ENCODE results near the gene MMP25. TPM values are rescaled to one million over a fixed set of nuclear protein-coding genes. Genes with fewer than 3 reads are reported as not detected.
A peak's percentile ranks its signal among the peaks of the same experiment; 100 is the strongest.

MMP25 gene
- total and polyA plus RNA-seq, 9 of the 15 experiments (the other 6 are each of a cell fraction or from before 2014, with no cell fraction given), result 0.03 to 0.04 TPM; not detected in 7

DNA sequence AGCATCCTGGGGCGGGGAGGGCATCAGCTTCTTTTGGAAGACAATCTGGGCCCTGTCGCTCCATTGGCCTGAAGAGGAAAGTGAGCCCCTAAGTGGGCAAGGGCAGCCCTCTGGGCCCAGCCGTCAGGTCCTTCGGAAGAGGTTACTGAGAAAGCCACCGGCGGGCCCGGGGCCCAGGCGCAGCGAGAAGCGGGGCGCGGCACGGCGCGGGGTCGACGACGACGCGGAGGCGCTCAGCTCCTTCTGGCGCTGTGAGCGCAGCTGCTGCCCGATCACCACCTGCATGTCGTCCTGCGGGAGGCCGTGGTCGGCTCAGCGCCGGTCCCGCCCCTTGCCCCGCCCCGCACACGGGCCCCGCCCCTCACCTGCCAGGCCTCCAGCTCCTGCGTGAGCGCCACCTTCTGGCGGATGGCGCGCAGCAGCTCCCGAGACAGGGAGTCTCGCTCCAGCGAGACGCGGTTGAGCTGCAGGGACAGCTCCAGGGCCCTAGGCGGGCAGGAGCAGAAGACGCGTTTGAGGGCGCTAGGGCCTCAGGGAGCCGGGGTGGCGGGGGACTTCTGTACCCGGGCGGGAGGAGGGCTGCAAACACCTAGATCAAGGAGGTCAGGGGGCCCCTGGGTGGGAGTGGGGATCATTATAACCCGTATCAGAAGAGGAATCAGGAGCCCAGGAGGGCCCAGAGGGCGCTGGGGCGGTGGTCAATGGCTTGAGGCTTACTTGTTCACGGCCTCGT is 18.2 kb upstream of the MMP25 start:
- Histone ChIP-seq H3K27ac (ENCODE audit: extremely low read depth, low read depth, low read length) (no peak overlapping the region), H3K36me3 (ENCODE audit: control insufficient read depth, insufficient read depth, low read length) (peaks cover 24% of the 10 kb centered on the region; the same call in 2 of the 3 replicates), H3K27me3 (ENCODE audit: control insufficient read depth in 2 of 2, insufficient read depth in 2 of 2, low read length in 2 of 2) (peaks cover 12 to 39% of the 10 kb centered on the region in 2 experiments; a peak in 4 of 5 replicates), H3K9ac (ENCODE audit: insufficient read depth in 1 of 2, low read depth in 2 of 2, low read length in 2 of 2) (peak overlapping the region in 1 of 2 experiments; percentile 89; a peak in 2 of 4 replicates), H2AFZ (ENCODE audit: low read depth, low read length) (no peak overlapping the region), H3K4me1 (replicated peaks in 1 of 2; ENCODE audit: control insufficient read depth in 2 of 2, insufficient read depth in 2 of 2, low read length in 2 of 2) (peaks cover 17 to 74% of the 10 kb centered on the region in 2 experiments), H3K79me2 (ENCODE audit: control insufficient read depth, insufficient read depth, low read length) (peaks cover 12% of the 10 kb centered on the region), H3K9me1 (ENCODE audit: control insufficient read depth, insufficient read depth, low read length) (no peaks in the 10 kb centered on the region), H3K4me2 (ENCODE audit: insufficient read depth, low read length) (peak overlapping the region; percentile 67), H3K9me3 (replicated peaks; ENCODE audit: control insufficient read depth, insufficient read depth, low read depth, low read length) (no peaks in the 10 kb centered on the region), H3K4me3 (no peak overlapping the region), H4K20me1 (replicated peaks; ENCODE audit: control insufficient read depth, insufficient read depth, low read length) (peaks cover 6% of the 10 kb centered on the region; the same call in 1 of the 2 replicates)
- FAIRE-seq, result peak; percentile 81
- no TSS peak for BruUV-seq (replicated peaks)
- ATAC-seq, result peak; percentile 75
- CTCF ChIA-PET (ENCODE audit: low intra/inter-chr PET ratio), result interaction anchor here (0.7 to 0.8 kb wide), 2 partner anchors 25 kb away, joined by 3 read pairs; no protein-coding TSS in a partner anchor
- 3% methylated on average over 37 of the region's 58 CpGs for WGBS (ENCODE audit: insufficient coverage, low coverage, missing lambda C conversion rate)
- POLR2A ChIA-PET, result interaction anchor here (0.7 to 1.9 kb wide), 9 partner anchors 20 to 129 kb away, joined by 3 to 6 read pairs (median 4); no protein-coding TSS in a partner anchor
- peak; percentile 92 to 95 (median 92) for DNase-seq (ENCODE audit: extremely low read depth in 1 of 4, low spot score in 3 of 4)
- intact Hi-C loops (cut with micrococcal nuclease) (loop anchor here (1.0 to 10.0 kb wide), 2 partner anchors 25 to 63 kb away; partner anchors contain the start of genes KREMEN2 and PAQR4), in situ Hi-C loops (cut with MboI) (no loop called here)
- TF ChIP-seq ZNF224 (CRISPR knock-in tag; IDR thresholded peaks at IDR 0.05), result no peak
- 0 out of 2 replicates have a peak, but pooled peaks have one; percentile 24 for TF ChIP-seq TCF3 (CRISPR knock-in tag; IDR thresholded peaks at IDR 0.05)
- TF ChIP-seq, protein P1, sequence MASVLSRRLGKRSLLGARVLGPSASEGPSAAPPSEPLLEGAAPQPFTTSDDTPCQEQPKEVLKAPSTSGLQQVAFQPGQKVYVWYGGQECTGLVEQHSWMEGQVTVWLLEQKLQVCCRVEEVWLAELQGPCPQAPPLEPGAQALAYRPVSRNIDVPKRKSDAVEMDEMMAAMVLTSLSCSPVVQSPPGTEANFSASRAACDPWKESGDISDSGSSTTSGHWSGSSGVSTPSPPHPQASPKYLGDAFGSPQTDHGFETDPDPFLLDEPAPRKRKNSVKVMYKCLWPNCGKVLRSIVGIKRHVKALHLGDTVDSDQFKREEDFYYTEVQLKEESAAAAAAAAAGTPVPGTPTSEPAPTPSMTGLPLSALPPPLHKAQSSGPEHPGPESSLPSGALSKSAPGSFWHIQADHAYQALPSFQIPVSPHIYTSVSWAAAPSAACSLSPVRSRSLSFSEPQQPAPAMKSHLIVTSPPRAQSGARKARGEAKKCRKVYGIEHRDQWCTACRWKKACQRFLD (CRISPR knock-in tag; IDR thresholded peaks at IDR 0.05), result no peak
- TF ChIP-seq ELF2 (CRISPR knock-in tag; IDR thresholded peaks at IDR 0.05), result no peak
- TF ChIP-seq ASH1L (IDR thresholded peaks at IDR 0.05; ENCODE audit: borderline replicate concordance, low read depth, partially characterized antibody), result no peak
- 0 out of 2 replicates have a peak, but pooled peaks have one; percentile 25 for TF ChIP-seq ZNF263 (CRISPR knock-in tag; IDR thresholded peaks at IDR 0.05; ENCODE audit: borderline replicate concordance)
- TF ChIP-seq MAFK (IDR thresholded peaks at IDR 0.05; ENCODE audit: low read length), result no peak
- TF ChIP-seq, protein P2, sequence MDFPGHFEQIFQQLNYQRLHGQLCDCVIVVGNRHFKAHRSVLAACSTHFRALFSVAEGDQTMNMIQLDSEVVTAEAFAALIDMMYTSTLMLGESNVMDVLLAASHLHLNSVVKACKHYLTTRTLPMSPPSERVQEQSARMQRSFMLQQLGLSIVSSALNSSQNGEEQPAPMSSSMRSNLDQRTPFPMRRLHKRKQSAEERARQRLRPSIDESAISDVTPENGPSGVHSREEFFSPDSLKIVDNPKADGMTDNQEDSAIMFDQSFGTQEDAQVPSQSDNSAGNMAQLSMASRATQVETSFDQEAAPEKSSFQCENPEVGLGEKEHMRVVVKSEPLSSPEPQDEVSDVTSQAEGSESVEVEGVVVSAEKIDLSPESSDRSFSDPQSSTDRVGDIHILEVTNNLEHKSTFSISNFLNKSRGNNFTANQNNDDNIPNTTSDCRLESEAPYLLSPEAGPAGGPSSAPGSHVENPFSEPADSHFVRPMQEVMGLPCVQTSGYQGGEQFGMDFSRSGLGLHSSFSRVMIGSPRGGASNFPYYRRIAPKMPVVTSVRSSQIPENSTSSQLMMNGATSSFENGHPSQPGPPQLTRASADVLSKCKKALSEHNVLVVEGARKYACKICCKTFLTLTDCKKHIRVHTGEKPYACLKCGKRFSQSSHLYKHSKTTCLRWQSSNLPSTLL (IDR thresholded peaks at IDR 0.05), result no peak
- no peak for TF ChIP-seq BRD9 (IDR thresholded peaks at IDR 0.05; ENCODE audit: low read depth, partially characterized antibody)
- peak; percentile 66 to 72 for TF ChIP-seq RAD21 (CRISPR knock-in tag; conservative IDR thresholded peaks at IDR 0.05 in 1 of 2, IDR thresholded peaks at IDR 0.05 in 1 of 2)
- TF ChIP-seq IFI16 (CRISPR knock-in tag; IDR thresholded peaks at IDR 0.05), result no peak
- no peak for TF ChIP-seq ZNF12 (CRISPR knock-in tag; IDR thresholded peaks at IDR 0.05)
- TF ChIP-seq, protein P3, sequence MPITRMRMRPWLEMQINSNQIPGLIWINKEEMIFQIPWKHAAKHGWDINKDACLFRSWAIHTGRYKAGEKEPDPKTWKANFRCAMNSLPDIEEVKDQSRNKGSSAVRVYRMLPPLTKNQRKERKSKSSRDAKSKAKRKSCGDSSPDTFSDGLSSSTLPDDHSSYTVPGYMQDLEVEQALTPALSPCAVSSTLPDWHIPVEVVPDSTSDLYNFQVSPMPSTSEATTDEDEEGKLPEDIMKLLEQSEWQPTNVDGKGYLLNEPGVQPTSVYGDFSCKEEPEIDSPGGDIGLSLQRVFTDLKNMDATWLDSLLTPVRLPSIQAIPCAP (CRISPR knock-in tag; IDR thresholded peaks at IDR 0.05; ENCODE audit: borderline replicate concordance), result no peak
- TF ChIP-seq MYNN (IDR thresholded peaks at IDR 0.05), result peak; percentile 47; the same call in 1 of the 2 replicates
- TF ChIP-seq MYNN (CRISPR knock-in tag; IDR thresholded peaks at IDR 0.05), result no peak
- TF ChIP-seq ZNF23 (CRISPR knock-in tag; IDR thresholded peaks at IDR 0.05), result no peak
- no peak for TF ChIP-seq WHSC1 (IDR thresholded peaks at IDR 0.05; ENCODE audit: low read length)
- TF ChIP-seq NRF1 (conservative IDR thresholded peaks at IDR 0.05 in 1 of 2, IDR thresholded peaks at IDR 0.05 in 1 of 2), result peak; percentile 59 to 67

All from K562 (cell line).